H1 (cell line): ENCODE data around the gene C21orf91. TPM values are rescaled to one million over a fixed set of nuclear protein-coding genes. Genes with fewer than 3 reads are reported as not detected.

Source experiments
- CTCF ChIA-PET: fragments of 300-600 bp; sonication (Branson Sonifier 250); formaldehyde crosslinking; loops from one replicate; lab custom pipeline; 2021; ENCODE audit not compliant: partially characterized antibody; lab: Charles Lee
- POLR2A ChIA-PET: fragments of 300-600 bp; sonication (Branson Sonifier 250); formaldehyde crosslinking; loops from one replicate; lab custom pipeline; 2021; ENCODE audit warnings: inconsistent platforms; ENCODE audit not compliant: partially characterized antibody; lab: Charles Lee
- DNase-seq, 2 experiments: peaks; one replicate each; pipeline versions ENCODE4 v3.0.0 to v3.0.0-alpha.2; 2010 to 2022; ENCODE audit warnings: low spot score in 2 of 2, low read depth in 1 of 2, mixed read lengths in 1 of 2
- FAIRE-seq: peaks from 2 replicates; lab custom pipeline; 2011; peaks lifted over from hg19 to GRCh38; lab: Jason Lieb, UNC
- H2AFZ ChIP-seq: 2 replicates; pipeline ENCODE4 v1.8.1; 2012; ENCODE audit warnings: low read length, inconsistent platforms
- H2AK5ac ChIP-seq: 2 replicates; pipeline ENCODE4 v1.6.1; 2013; ENCODE audit warnings: low read depth, low read length
- H2BK120ac ChIP-seq: replicated peaks from 2 replicates; pipeline ENCODE3; 2013; ENCODE audit warnings: low read depth, low read length, inconsistent platforms
- H2BK12ac ChIP-seq: 2 replicates; pipeline ENCODE4 v1.6.1; 2013; ENCODE audit warnings: low read depth, low read length
- H2BK15ac ChIP-seq: 2 replicates; pipeline ENCODE4 v1.6.1; 2013; ENCODE audit warnings: low read length
- H2BK20ac ChIP-seq: 2 replicates; pipeline ENCODE4 v1.6.1; 2013; ENCODE audit warnings: low read length
- H2BK5ac ChIP-seq: 2 replicates; pipeline ENCODE4 v1.6.1; 2013; ENCODE audit warnings: low read depth, low read length
- H3K14ac ChIP-seq: 2 replicates; pipeline ENCODE4 v1.6.1; 2013; ENCODE audit warnings: inconsistent platforms; ENCODE audit not compliant: insufficient read length
- H3K18ac ChIP-seq: 2 replicates; pipeline ENCODE4 v1.6.1; 2013; ENCODE audit warnings: low read length; ENCODE audit errors: extremely low read depth
- H3K23ac ChIP-seq: 2 replicates; pipeline ENCODE4 v1.6.1; 2013; ENCODE audit warnings: inconsistent platforms; ENCODE audit not compliant: insufficient read length
- H3K23me2 ChIP-seq: 2 replicates; pipeline ENCODE4 v1.6.1; 2013; ENCODE audit warnings: low read depth, low read length
- H3K27ac ChIP-seq: 2 replicates; pipeline ENCODE4 v1.6.1; 2011; ENCODE audit warnings: low read depth, low read length, inconsistent platforms
- H3K27me3 ChIP-seq, 4 experiments: replicated peaks in 1 of 4; 1 replicate in 1 of 4; 2 replicates in 3 of 4; pipeline versions ENCODE4 v1.6.1 to v1.8.1; 2011 to 2013; ENCODE audit warnings: low read length in 3 of 4, mild to moderate bottlenecking in 3 of 4, inconsistent platforms in 2 of 4, mixed read lengths in 2 of 4, moderate library complexity in 1 of 4; ENCODE audit not compliant: control insufficient read depth in 3 of 4, insufficient read depth in 3 of 4; ENCODE audit errors: extremely low read depth in 1 of 4
- H3K36me3 ChIP-seq, 4 experiments: 2 replicates each; pipeline versions ENCODE4 v1.6.1 to v1.8.1; 2011 to 2013; ENCODE audit warnings: mild to moderate bottlenecking in 4 of 4, low read length in 3 of 4, moderate library complexity in 2 of 4, control low read depth in 1 of 4, inconsistent platforms in 1 of 4; ENCODE audit not compliant: insufficient read depth in 4 of 4, control insufficient read depth in 2 of 4
- H3K4ac ChIP-seq: replicated peaks from 2 replicates; pipeline ENCODE3; 2013; ENCODE audit warnings: low read length, low read depth, mixed read lengths, inconsistent platforms; ENCODE audit not compliant: insufficient read length
- H3K4me1 ChIP-seq, 4 experiments: replicated peaks in 1 of 4; 1 replicate in 1 of 4; 2 replicates in 3 of 4; pipeline versions ENCODE4 v1.6.1 to v1.8.1; 2011 to 2013; ENCODE audit warnings: low read length in 3 of 4, inconsistent platforms in 2 of 4, mixed read lengths in 1 of 4; ENCODE audit not compliant: insufficient read depth in 4 of 4, control insufficient read depth in 3 of 4
- H3K4me2 ChIP-seq, 2 experiments: 2 replicates each; pipeline versions ENCODE4 v1.6.1 to v1.8.1; 2011 to 2013; ENCODE audit warnings: low read depth in 2 of 2, low read length in 2 of 2, control low read depth in 1 of 2, inconsistent platforms in 1 of 2, mild to moderate bottlenecking in 1 of 2; ENCODE audit not compliant: insufficient read depth in 1 of 2
- H3K4me3 ChIP-seq, 4 experiments: fragments of 200-600, 300-600 bp in 1 of 4; sonication (generic), shearing (Covaris generic), sonication (Bioruptor Twin) in 1 of 4; 2 replicates each; pipeline versions ENCODE4 v1.5.1 to v1.8.1; 2011 to 2016; ENCODE audit warnings: low read length in 4 of 4, low read depth in 3 of 4, control low read depth in 2 of 4, inconsistent platforms in 2 of 4, mild to moderate bottlenecking in 2 of 4, mixed read lengths in 1 of 4, moderate library complexity in 1 of 4; ENCODE audit not compliant: insufficient read depth in 2 of 4; ENCODE audit errors: extremely low read depth in 1 of 4
- H3K56ac ChIP-seq: replicated peaks from 2 replicates; pipeline ENCODE3; 2013; ENCODE audit warnings: low read depth, mild to moderate bottlenecking, mixed read lengths, low read length, inconsistent platforms; ENCODE audit not compliant: insufficient read length
- H3K79me1 ChIP-seq: 2 replicates; pipeline ENCODE4 v1.6.1; 2013; ENCODE audit warnings: low read depth, low read length, control low read depth
- H3K79me2 ChIP-seq, 2 experiments: 2 replicates each; pipeline versions ENCODE4 v1.6.1 to v1.8.1; 2012 to 2013; ENCODE audit warnings: low read length in 2 of 2, mild to moderate bottlenecking in 2 of 2, inconsistent platforms in 1 of 2; ENCODE audit not compliant: insufficient read depth in 2 of 2, control insufficient read depth in 1 of 2
- H3K9ac ChIP-seq, 4 experiments: replicated peaks in 1 of 4; 1 replicate in 1 of 4; 2 replicates in 3 of 4; pipeline versions ENCODE4 v1.6.1 to v1.8.1; 2011 to 2013; ENCODE audit warnings: low read depth in 3 of 4, low read length in 3 of 4, control low read depth in 2 of 4, mild to moderate bottlenecking in 2 of 4, moderate library complexity in 2 of 4, inconsistent platforms in 1 of 4; ENCODE audit errors: extremely low read depth in 1 of 4
- H3K9me3 ChIP-seq, 2 experiments: 2 replicates each; pipeline versions ENCODE4 v1.6.1 to v1.8.1; 2012 to 2013; ENCODE audit warnings: mild to moderate bottlenecking in 2 of 2, moderate library complexity in 2 of 2, control low read depth in 1 of 2, inconsistent platforms in 1 of 2, low read depth in 1 of 2, low read length in 1 of 2, mixed read lengths in 1 of 2; ENCODE audit not compliant: insufficient read depth in 2 of 2
- H4K20me1 ChIP-seq, 2 experiments: replicated peaks in 1 of 2; 2 replicates each; pipeline versions ENCODE3 to v1.8.1; 2011 to 2013; ENCODE audit warnings: inconsistent platforms in 2 of 2, low read length in 2 of 2, mild to moderate bottlenecking in 1 of 2; ENCODE audit not compliant: insufficient read depth in 2 of 2, control insufficient read depth in 1 of 2
- H4K5ac ChIP-seq: 2 replicates; pipeline ENCODE4 v1.6.1; 2013; ENCODE audit warnings: low read length, low read depth, mixed read lengths, inconsistent platforms; ENCODE audit not compliant: insufficient read length
- H4K8ac ChIP-seq: 2 replicates; pipeline ENCODE4 v1.8.0; 2013; ENCODE audit warnings: mild to moderate bottlenecking, moderate library complexity, low read length, inconsistent platforms; ENCODE audit not compliant: insufficient read depth; ENCODE audit errors: extremely low read depth
- H4K91ac ChIP-seq: replicated peaks from 2 replicates; pipeline ENCODE3; 2013; ENCODE audit warnings: low read length, mixed read lengths, inconsistent platforms; ENCODE audit not compliant: insufficient read length
- BACH1 ChIP-seq: IDR thresholded peaks from 2 replicates; pipeline ENCODE4 v1.6.1; 2012; ENCODE audit warnings: low read length, improper control_type of control experiment
- CHD1 ChIP-seq: IDR thresholded peaks from 2 replicates; pipeline ENCODE4 v1.6.1; 2012; ENCODE audit warnings: low read depth, low read length, improper control_type of control experiment
- CREB1 ChIP-seq: IDR thresholded peaks from 2 replicates; pipeline ENCODE4 v1.6.1; 2012; ENCODE audit warnings: inconsistent platforms
- EP300 ChIP-seq, 2 experiments: IDR thresholded peaks; 1 replicate in 1 of 2; 2 replicates in 1 of 2; pipeline ENCODE4 v1.6.1; 2011 to 2012; ENCODE audit warnings: low read depth in 2 of 2, low read length in 2 of 2, mild to moderate bottlenecking in 2 of 2, borderline replicate concordance in 1 of 2, inconsistent platforms in 1 of 2, moderate library complexity in 1 of 2
- KDM1A ChIP-seq: fragments of 200-600, 300-600 bp; sonication (generic); IDR thresholded peaks from 2 replicates; pipeline ENCODE4 v1.7.1; 2016; ENCODE audit warnings: mild to moderate bottlenecking, low read length, borderline replicate concordance
- KDM5A ChIP-seq: fragments of 200-600 bp; IDR thresholded peaks from 2 replicates; pipeline ENCODE4 v1.7.1; 2012; ENCODE audit warnings: mild to moderate bottlenecking, low read length, inconsistent platforms, mixed read lengths
- PHF8 ChIP-seq: fragments of 200-600 bp; sonication (generic); conservative IDR thresholded peaks from 2 replicates; pipeline ENCODE4 v1.7.1; 2012; ENCODE audit warnings: low read depth, mild to moderate bottlenecking, inconsistent platforms, low read length, moderate library complexity
- RAD21 ChIP-seq, 2 experiments: IDR thresholded peaks in 1 of 2; conservative IDR thresholded peaks in 1 of 2; 2 replicates each; pipeline ENCODE4 v1.6.1; 2011; ENCODE audit warnings: low read depth in 2 of 2, low read length in 2 of 2, improper control_type of control experiment in 1 of 2, inconsistent platforms in 1 of 2, mild to moderate bottlenecking in 1 of 2, moderate library complexity in 1 of 2
- RBBP5 ChIP-seq: IDR thresholded peaks from 2 replicates; pipeline ENCODE4 v1.7.1; 2012; ENCODE audit warnings: low read depth, mild to moderate bottlenecking, inconsistent platforms, low read length, moderate library complexity, borderline replicate concordance
- SIRT6 ChIP-seq: IDR thresholded peaks from one replicate; pipeline ENCODE4 v1.7.1; 2012; ENCODE audit warnings: low read length, inconsistent platforms
- TAF7 ChIP-seq: optimal IDR thresholded peaks from 2 replicates; pipeline ENCODE3; 2011; ENCODE audit warnings: low read depth, mild to moderate bottlenecking, inconsistent platforms, low read length, moderate library complexity, borderline replicate concordance
- ZNF274 ChIP-seq: IDR thresholded peaks from 2 replicates; pipeline ENCODE4 v1.7.0; 2012; ENCODE audit warnings: low read length, borderline replicate concordance; ENCODE audit errors: extremely low read depth
- WGBS, 2 experiments: shearing (Covaris generic) in 1 of 2; methylation state at CpG; one replicate each; pipeline versions ENCODE4 v1.1.6 to v1.1.7; 2013 to 2015; ENCODE audit warnings: low lambda C conversion rate in 2 of 2, mixed read lengths in 2 of 2, inconsistent platforms in 1 of 2, low coverage in 1 of 2, missing lambda C conversion rate in 1 of 2; ENCODE audit not compliant: insufficient replicate concordance in 2 of 2, insufficient coverage in 1 of 2, insufficient read length in 1 of 2; ENCODE audit errors: extremely low coverage in 1 of 2, missing lambda C conversion rate in 1 of 2; 5-methylcytosine and 5-hydroxymethylcytosine counted together
- polyA plus RNA-seq, 7 experiments: library from polyadenylated mRNA; depleted of rRNA in 3 of 7; stranded (reverse) in 5 of 7; unstranded in 2 of 7; fragments of >200 nt in 5 of 7; fragments of 200-250 nt in 2 of 7; gene quantifications; 1 replicate in 5 of 7; 2 replicates in 1 of 7; 4 replicates in 1 of 7; pipeline versions ENCODE4 v1.2.1 to v1.2.3, GENCODE V29; 2011 to 2013; ENCODE audit warnings: missing spikeins in 2 of 7, mixed read lengths in 2 of 7
- total RNA-seq: library from RNA; stranded (reverse); fragmentation: NEBNext Ultra II Directional; extraction: Animal tissue kit (Norgen Biotek cat#: 25700); gene quantifications from 2 replicates; pipeline ENCODE4 v1.2.1, GENCODE V29; 2021
- TF ChIP-seq, protein P1 (sequence below): IDR thresholded peaks from 2 replicates; pipeline ENCODE4 v1.6.1; 2011; ENCODE audit warnings: low read depth, mild to moderate bottlenecking, low read length; ENCODE audit not compliant: insufficient read depth

The C21orf91 gene
- total and polyA plus RNA-seq, 2 of the 8 experiments (the other 6 are each of a cell fraction or from before 2014, with no cell fraction given) = 4.9 to 33.6 TPM

DNA sequence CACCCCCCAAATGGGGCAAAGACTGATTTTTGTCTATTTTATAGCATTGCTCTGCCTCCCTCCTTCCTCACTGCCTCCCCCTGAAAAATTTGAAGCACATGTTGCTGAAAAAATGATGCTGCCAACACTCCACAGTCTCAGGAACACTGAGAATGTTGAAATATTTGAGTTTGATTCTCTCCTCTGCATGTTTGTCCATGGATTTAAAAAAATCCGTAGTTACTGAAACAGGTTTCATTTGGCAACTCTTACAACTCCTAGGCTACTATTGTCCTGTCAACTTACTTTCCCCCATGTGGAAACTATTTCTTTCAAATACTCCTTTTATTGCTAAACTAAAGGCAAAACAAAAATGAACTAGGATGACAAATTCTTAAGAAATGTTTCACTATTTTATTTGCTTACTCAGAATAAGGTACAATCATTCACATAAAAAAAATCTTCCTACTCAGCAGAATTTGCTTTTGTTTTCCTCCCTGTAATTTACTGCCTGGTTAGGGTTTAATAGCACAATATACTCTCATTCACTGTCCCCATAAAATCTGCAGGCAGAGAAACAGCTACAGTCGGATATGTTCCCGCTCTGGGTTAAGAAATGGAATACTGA, 50.2 kb downstream of the C21orf91 start:
- Histone ChIP-seq H4K20me1 (no peaks in the 10 kb centered on the region), H4K5ac (no peak overlapping the region), H3K4me1 (no peaks in the 10 kb centered on the region), H3K4ac (no peak overlapping the region), H3K56ac (no peak overlapping the region), H2AFZ (no peak overlapping the region), H2BK15ac (no peak overlapping the region), H3K27me3 (no peaks in the 10 kb centered on the region), H3K36me3 (no peaks in the 10 kb centered on the region), H3K4me2 (no peak overlapping the region), H3K9ac (no peak overlapping the region), H3K14ac (no peak overlapping the region), H2BK12ac (no peak overlapping the region), H2BK120ac (no peak overlapping the region), H3K79me2 (no peaks in the 10 kb centered on the region), H3K4me3 (no peak overlapping the region), H3K23ac (no peak overlapping the region), H4K91ac (no peak overlapping the region), H3K18ac (no peak overlapping the region), H2BK5ac (no peak overlapping the region), H3K79me1 (no peaks in the 10 kb centered on the region), H3K9me3 (0 out of 4 replicates have a peak, but pooled peaks cover 0 to 3% of the 10 kb centered on the region in 2 experiments), H3K23me2 (no peaks in the 10 kb centered on the region), H3K27ac (no peak overlapping the region), H2AK5ac (no peak overlapping the region), H2BK20ac (no peak overlapping the region), H4K8ac (no peak overlapping the region)
- ChIA-PET CTCF (interaction anchor here (0.7 to 1.3 kb wide), 2 partner anchors 156 to 1504 kb away, joined by 4 read pairs; no protein-coding TSS in a partner anchor), POLR2A (no interaction called here)
- no peak for FAIRE-seq
- WGBS, 2 experiments = 93% methylated on average over 3 of the region's 3 CpGs; no CpG with 5 or more reads in 1 of the 2 experiments
- no peak for DNase-seq
- TF ChIP-seq SIRT6 = no peak
- TF ChIP-seq ZNF274 = no peak
- no peak for TF ChIP-seq PHF8
- no peak for TF ChIP-seq KDM5A
- no peak for TF ChIP-seq KDM1A
- TF ChIP-seq, protein P1, sequence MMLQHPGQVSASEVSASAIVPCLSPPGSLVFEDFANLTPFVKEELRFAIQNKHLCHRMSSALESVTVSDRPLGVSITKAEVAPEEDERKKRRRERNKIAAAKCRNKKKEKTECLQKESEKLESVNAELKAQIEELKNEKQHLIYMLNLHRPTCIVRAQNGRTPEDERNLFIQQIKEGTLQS = no peak
- no peak for TF ChIP-seq BACH1
- TF ChIP-seq TAF7 = no peak
- TF ChIP-seq CHD1 = no peak
- no peak for TF ChIP-seq RAD21 (IDR thresholded peaks at IDR 0.05 in 1 of 2, conservative IDR thresholded peaks at IDR 0.05 in 1 of 2; ENCODE audit: low read depth in 2 of 2, low read length in 2 of 2)
- no peak for TF ChIP-seq EP300 (IDR thresholded peaks at IDR 0.05; ENCODE audit: borderline replicate concordance in 1 of 2, low read depth in 2 of 2, low read length in 2 of 2)
- no peak for TF ChIP-seq RBBP5
- no peak for TF ChIP-seq CREB1
